Hepatocyte (in vitro differentiated cells): ENCODE results near the gene KBTBD8.

Experiments used
- CTCF ChIP-seq: fragments of 200-600 bp; sonication (generic); IDR thresholded peaks from 2 replicates; pipeline ENCODE4 v1.5.1; 2016; ENCODE audit warnings: antibody characterized with exemption, mild to moderate bottlenecking; ENCODE audit not compliant: poor library complexity
- EZH2 ChIP-seq: fragments of 200-600 bp; sonication (generic); IDR thresholded peaks from 2 replicates; pipeline ENCODE4 v1.6.1; 2016; ENCODE audit warnings: antibody characterized with exemption, mild to moderate bottlenecking, borderline replicate concordance
- EZH2phosphoT487 ChIP-seq: fragments of 200-600 bp; sonication (generic); IDR thresholded peaks from one replicate; pipeline ENCODE4 v1.6.1; 2018; ENCODE audit warnings: antibody characterized with exemption, mild to moderate bottlenecking, low read depth, moderate library complexity; ENCODE audit not compliant: unreplicated experiment, severe bottlenecking

DNA sequence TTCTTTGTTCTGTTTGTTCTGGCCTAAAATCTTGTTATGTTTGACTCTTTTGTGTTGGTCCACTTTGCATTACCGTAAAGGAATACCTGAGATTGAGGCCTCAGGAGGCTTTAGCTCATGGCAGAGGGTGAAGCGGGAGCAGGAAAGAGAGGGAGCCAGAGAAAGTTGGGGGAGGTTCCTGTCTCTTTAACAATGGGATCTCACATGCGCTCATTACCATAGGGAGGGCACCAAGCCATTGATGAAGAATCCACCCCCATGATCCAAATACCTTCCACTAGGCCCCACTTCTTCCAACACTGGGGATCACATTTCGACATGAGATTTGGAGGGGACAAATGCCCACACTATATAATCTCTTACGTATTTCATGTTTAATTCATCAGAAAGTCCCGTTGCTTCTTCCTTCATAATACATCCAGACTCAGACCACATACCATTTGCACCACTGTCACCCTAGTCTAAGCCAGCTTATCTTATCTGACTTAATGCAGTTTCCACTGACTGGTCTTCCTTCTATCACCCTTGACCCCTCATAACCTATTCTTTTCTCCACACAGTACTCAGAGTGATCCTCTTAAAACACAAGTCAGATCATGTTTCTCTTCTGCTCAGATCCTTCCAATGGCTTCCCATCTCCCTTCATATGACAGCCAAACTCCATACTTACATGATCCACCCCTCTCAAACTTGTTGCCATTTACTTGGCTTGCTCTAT lies 13.5 kb downstream of the KBTBD8 start:
- no peak for TF ChIP-seq EZH2phosphoT487
- TF ChIP-seq CTCF: no peak
- TF ChIP-seq EZH2: no peak
